HepG2 (cell line): Measurements from ENCODE around the gene HSD17B11. TPM values are rescaled to one million over a fixed set of nuclear protein-coding genes. Genes with fewer than 3 reads are reported as not detected.

Source experiments
- BRD4 ChIP-seq: sonication (generic); formaldehyde crosslinking; IDR thresholded peaks from 2 replicates; pipeline ENCODE4 v1.4.0; 2020; ENCODE audit warnings: missing genetic modification reagents
- CSRNP2 ChIP-seq: sonication (generic); formaldehyde crosslinking; conservative IDR thresholded peaks from 2 replicates; pipeline ENCODE4 v1.8.0; 2022; ENCODE audit warnings: low read depth, missing genetic modification reagents
- DNMT3B ChIP-seq: conservative IDR thresholded peaks from 2 replicates; pipeline ENCODE4 v1.6.1; 2016; ENCODE audit warnings: missing biosample characterization, control low read depth
- FOXO1 ChIP-seq: sonication (generic); formaldehyde crosslinking; IDR thresholded peaks from 2 replicates; pipeline ENCODE4 v1.4.0; 2020; ENCODE audit warnings: missing genetic modification reagents
- MXD4 ChIP-seq: IDR thresholded peaks from 2 replicates; pipeline ENCODE4 v1.6.1; 2016; ENCODE audit warnings: mild to moderate bottlenecking, missing biosample characterization, missing genetic modification reagents
- PHB2 ChIP-seq: fragments of 450-650 bp; IDR thresholded peaks from 2 replicates; pipeline ENCODE4 v1.6.1; 2018; ENCODE audit not compliant: partially characterized antibody
- POLR2AphosphoS5 ChIP-seq: IDR thresholded peaks from 2 replicates; pipeline ENCODE4 v1.6.1; 2012; ENCODE audit warnings: low read depth, low read length
- SRSF1 ChIP-seq: fragments of 200-400 bp; formaldehyde crosslinking; optimal IDR thresholded peaks from 2 replicates; pipeline ENCODE3; 2017; ENCODE audit warnings: mild to moderate bottlenecking, low read depth, low read length, moderate library complexity
- TAF1 ChIP-seq: sonication (generic); formaldehyde crosslinking; IDR thresholded peaks from 2 replicates; pipeline ENCODE4 v1.4.0; 2020; ENCODE audit warnings: missing genetic modification reagents
- ZNF234 ChIP-seq: sonication (generic); formaldehyde crosslinking; conservative IDR thresholded peaks from 2 replicates; pipeline ENCODE4 v1.5.1; 2020; ENCODE audit warnings: mild to moderate bottlenecking, missing genetic modification reagents
- ZNF335 ChIP-seq: sonication (generic); formaldehyde crosslinking; IDR thresholded peaks from 2 replicates; pipeline ENCODE4 v1.4.0; 2020; ENCODE audit warnings: missing genetic modification reagents
- ZNF567 ChIP-seq: sonication (generic); formaldehyde crosslinking; IDR thresholded peaks from 2 replicates; pipeline ENCODE4 v1.8.1; 2023; ENCODE audit warnings: mild to moderate bottlenecking, missing genetic modification reagents, borderline replicate concordance
- ZNF589 ChIP-seq: sonication (generic); formaldehyde crosslinking; conservative IDR thresholded peaks from 2 replicates; pipeline ENCODE4 v1.8.0; 2022; ENCODE audit warnings: mild to moderate bottlenecking, moderate library complexity, missing genetic modification reagents
- ZNF713 ChIP-seq: sonication (generic); formaldehyde crosslinking; IDR thresholded peaks from 2 replicates; pipeline ENCODE4 v1.4.0; 2020; ENCODE audit warnings: mild to moderate bottlenecking, missing genetic modification reagents
- ZNF878 ChIP-seq: sonication (generic); formaldehyde crosslinking; IDR thresholded peaks from 2 replicates; pipeline ENCODE4 v1.8.1; 2023; ENCODE audit warnings: mild to moderate bottlenecking, missing genetic modification reagents, moderate library complexity
- ZNF891 ChIP-seq: sonication (generic); formaldehyde crosslinking; IDR thresholded peaks from 2 replicates; pipeline ENCODE4 v1.5.0; 2020; ENCODE audit warnings: mild to moderate bottlenecking, missing genetic modification reagents
- polyA plus RNA-seq, 8 experiments: library from polyadenylated mRNA; depleted of rRNA in 3 of 8; stranded (reverse) in 7 of 8; unstranded in 1 of 8; fragments of >200 nt; fragmentation: Illumina TruSeq in 4 of 8; extraction: Trizol in 4 of 8; gene quantifications; 2 replicates each; pipeline versions ENCODE4 v1.2.1 to v1.2.3, GENCODE V29; 2011 to 2016; ENCODE audit warnings: low read depth in 4 of 8, missing spikeins in 1 of 8, mixed read lengths in 1 of 8; ENCODE audit not compliant: insufficient read depth in 1 of 8
- total RNA-seq, 5 experiments: library from RNA; depleted of rRNA; stranded (reverse); fragments of >200 nt; fragmentation: Illumina TruSeq; extraction: Trizol; gene quantifications; 2 replicates each; pipeline ENCODE4 v1.2.3, GENCODE V29; 2016; ENCODE audit warnings: low read depth in 1 of 5
- TF ChIP-seq, protein P1 (sequence below): sonication (generic); formaldehyde crosslinking; IDR thresholded peaks from 2 replicates; pipeline ENCODE4 v1.5.1; 2020; ENCODE audit warnings: missing genetic modification reagents, mild to moderate bottlenecking, borderline replicate concordance
- TF ChIP-seq, protein P2 (sequence below): sonication (generic); formaldehyde crosslinking; conservative IDR thresholded peaks from 2 replicates; pipeline ENCODE4 v1.4.0; 2020; ENCODE audit warnings: missing genetic modification reagents
- TF ChIP-seq, protein P3 (sequence below): IDR thresholded peaks from 2 replicates; pipeline ENCODE4 v1.6.1; 2016
- TF ChIP-seq, protein P4 (sequence below): IDR thresholded peaks from 2 replicates; pipeline ENCODE4 v1.6.1; 2018; ENCODE audit warnings: missing genetic modification reagents, mild to moderate bottlenecking, missing compliant biosample characterization

HSD17B11 gene
- total and polyA plus RNA-seq, 2 of the 13 experiments (the other 11 are each of a cell fraction or from before 2014, with no cell fraction given), result 121 to 158 TPM

DNA sequence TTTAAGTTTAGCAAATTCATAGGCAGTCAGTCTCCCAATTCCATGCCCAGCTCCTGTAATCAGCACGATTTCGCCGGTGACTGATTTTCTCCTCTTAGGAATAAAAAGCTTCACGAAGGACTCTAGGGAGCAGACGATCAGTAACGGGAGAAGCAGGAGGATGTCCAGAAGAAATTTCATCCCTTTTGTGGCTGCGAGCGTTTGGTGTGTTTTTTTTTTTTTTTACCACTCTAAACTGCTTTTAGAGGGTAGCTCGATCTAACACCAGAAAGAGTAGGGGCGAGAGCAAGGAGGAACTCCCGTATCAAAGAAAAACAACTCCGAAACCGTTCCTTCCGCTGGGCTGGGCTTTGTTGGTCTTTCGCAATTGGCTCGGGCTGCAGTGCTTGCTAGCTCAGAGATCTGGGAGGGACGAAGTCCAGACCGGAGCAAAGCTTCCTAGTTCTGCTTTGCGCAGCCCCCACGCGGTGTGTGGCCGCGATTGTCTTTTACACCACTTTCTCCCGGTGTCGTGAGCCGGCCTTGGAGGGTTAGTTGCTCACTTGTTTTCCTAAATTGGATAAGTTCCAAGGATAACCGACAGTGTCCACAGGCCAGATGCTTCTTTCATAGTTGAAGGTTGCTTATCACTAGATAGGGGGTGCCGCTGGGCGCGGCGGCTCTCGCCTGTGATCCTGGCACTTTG, at the start of gene HSD17B11 (continued):
- TF ChIP-seq ZNF713 (CRISPR knock-in tag) (no peak), ZNF567 (no peak), ZNF878 (CRISPR knock-in tag) (no peak), ZNF335 (CRISPR knock-in tag) (peak; percentile 81), TAF1 (CRISPR knock-in tag) (peak; percentile 78), SRSF1 (no peak), ZNF891 (CRISPR knock-in tag) (0 out of 2 replicates have a peak, but pooled peaks have one; percentile 50), BRD4 (CRISPR knock-in tag) (peak; percentile 54), ZNF234 (CRISPR knock-in tag) (no peak), FOXO1 (CRISPR knock-in tag) (peak; percentile 78; the same call in 1 of the 2 replicates), CSRNP2 (CRISPR knock-in tag) (no peak), MXD4 (CRISPR knock-in tag) (peak; percentile 56; the same call in 1 of the 2 replicates), PHB2 (no peak), DNMT3B (0 out of 2 replicates have a peak, but pooled peaks have one; percentile 72), ZNF589 (CRISPR knock-in tag) (no peak), POLR2AphosphoS5 (peak; percentile 83)
- TF ChIP-seq, protein P1, sequence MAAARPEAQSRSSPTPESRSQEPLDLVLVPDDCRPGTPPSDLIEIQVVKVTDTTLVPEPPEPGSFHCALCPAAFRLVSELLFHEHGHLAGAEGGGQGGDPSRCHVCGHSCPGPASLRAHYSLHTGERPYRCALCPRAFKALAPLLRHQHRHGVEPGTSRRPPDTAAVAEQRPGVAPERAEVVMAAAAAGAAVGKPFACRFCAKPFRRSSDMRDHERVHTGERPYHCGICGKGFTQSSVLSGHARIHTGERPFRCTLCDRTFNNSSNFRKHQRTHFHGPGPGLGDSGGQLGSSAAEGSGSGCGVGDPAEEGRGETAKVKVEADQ, result no peak
- TF ChIP-seq, protein P2, sequence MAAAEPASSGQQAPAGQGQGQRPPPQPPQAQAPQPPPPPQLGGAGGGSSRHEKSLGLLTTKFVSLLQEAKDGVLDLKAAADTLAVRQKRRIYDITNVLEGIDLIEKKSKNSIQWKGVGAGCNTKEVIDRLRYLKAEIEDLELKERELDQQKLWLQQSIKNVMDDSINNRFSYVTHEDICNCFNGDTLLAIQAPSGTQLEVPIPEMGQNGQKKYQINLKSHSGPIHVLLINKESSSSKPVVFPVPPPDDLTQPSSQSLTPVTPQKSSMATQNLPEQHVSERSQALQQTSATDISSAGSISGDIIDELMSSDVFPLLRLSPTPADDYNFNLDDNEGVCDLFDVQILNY (CRISPR knock-in tag), result 0 out of 2 replicates have a peak, but pooled peaks have one; percentile 19
- TF ChIP-seq, protein P3, sequence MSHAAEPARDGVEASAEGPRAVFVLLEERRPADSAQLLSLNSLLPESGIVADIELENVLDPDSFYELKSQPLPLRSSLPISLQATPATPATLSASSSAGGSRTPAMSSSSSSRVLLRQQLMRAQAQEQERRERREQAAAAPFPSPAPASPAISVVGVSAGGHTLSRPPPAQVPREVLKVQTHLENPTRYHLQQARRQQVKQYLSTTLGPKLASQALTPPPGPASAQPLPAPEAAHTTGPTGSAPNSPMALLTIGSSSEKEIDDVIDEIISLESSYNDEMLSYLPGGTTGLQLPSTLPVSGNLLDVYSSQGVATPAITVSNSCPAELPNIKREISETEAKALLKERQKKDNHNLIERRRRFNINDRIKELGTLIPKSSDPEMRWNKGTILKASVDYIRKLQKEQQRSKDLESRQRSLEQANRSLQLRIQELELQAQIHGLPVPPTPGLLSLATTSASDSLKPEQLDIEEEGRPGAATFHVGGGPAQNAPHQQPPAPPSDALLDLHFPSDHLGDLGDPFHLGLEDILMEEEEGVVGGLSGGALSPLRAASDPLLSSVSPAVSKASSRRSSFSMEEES (CRISPR knock-in tag), result peak; percentile 67; the same call in 1 of the 2 replicates
- TF ChIP-seq, protein P4, sequence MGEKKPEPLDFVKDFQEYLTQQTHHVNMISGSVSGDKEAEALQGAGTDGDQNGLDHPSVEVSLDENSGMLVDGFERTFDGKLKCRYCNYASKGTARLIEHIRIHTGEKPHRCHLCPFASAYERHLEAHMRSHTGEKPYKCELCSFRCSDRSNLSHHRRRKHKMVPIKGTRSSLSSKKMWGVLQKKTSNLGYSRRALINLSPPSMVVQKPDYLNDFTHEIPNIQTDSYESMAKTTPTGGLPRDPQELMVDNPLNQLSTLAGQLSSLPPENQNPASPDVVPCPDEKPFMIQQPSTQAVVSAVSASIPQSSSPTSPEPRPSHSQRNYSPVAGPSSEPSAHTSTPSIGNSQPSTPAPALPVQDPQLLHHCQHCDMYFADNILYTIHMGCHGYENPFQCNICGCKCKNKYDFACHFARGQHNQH, result peak; percentile 59
